Femur (tissue), 1 donor: ENCODE measurements around the gene HTRA2.

Experiments
- DNase-seq: peaks from one replicate; pipeline ENCODE4 v3.0.0-alpha.2; 2017

HTRA2 gene

DNA sequence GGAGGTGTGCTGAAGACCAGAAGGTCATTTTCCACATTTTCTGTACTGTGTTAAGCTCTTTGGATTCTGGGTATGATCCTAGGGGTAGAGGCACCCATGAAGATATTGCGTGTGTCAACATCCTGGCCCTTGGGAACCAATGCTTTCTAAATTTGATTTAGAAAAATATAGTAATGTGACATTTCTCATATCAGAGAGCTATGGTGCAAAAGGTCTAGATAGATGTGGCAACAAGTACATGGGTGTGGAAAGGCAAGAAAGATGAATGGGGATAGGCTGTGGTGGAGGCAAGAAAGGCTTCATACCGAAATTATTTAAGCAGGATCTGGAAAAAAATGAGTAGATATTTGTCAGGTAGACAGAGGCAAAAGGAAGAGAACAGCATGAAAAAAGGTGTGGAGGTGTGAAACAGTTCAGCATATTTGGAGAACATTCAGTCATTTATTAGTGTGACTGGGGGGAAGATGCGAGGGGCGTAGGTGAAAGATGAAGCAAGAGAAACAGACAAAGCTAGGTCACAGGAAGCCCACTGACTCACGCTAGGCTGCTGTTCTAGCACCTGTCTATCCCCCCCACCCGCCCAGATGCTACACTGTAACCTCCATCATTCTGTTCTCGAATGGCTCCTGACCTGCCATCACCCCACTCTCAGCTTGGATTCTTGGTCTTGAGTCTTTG, 36.5 kb downstream of the HTRA2 start:
- no peak for DNase-seq

DNA sequence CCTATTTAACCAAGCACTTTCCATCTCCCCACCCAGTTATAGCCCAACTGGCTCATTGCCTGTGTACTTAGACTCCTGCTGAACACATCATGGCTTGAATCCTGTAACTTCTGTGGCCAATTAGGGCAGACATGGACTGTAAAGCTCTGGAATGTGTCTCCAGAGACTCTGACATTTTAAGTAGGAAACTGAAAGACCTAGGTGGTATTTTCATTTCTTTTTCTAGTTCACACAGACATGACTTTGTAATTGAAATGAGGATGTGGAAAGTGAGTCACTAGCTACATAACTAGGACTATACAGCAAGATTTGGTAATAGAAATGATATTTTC, 37.0 kb downstream of the HTRA2 start:
- peak; percentile 54 for DNase-seq

DNA sequence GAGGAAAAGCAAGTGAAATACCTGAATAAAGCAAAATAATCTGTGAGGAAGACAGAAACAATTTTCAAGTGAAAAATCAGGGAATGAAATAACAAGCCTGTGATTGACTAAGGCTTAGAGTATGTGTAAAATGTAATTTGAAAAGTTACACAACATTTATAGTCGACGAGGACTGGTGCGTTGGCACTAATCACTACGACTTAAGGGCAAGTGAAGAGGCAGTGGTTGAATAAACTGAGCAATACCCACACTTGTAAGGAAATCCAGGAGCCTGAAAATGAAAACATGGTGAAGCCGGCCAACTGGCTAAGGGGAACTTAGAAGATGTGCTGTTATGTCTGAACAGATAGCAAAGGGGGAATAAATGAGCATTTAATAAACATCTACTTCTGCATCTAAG, 38.1 kb downstream of the HTRA2 start:
- DNase-seq = no peak

DNA sequence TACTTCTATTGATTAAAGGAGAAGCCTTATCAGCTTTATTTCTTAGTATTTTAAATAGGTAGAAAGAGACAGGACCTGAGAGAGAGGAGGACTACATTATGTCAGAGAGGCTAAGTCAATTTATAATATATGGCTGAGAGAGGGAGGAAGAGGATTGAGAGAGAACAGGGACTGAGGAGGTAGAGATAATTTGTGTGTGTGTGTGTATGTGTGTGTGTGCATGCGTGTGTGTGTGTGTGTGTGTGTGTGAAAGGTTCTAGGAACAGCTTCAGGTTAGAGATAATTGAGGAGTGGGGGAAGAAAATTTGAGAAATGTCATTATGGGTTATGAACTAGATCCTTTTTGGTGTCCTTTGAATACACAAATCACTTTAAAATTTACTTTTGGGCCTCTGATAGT, 40.0 kb downstream of the HTRA2 start:
- DNase-seq = no peak

DNA sequence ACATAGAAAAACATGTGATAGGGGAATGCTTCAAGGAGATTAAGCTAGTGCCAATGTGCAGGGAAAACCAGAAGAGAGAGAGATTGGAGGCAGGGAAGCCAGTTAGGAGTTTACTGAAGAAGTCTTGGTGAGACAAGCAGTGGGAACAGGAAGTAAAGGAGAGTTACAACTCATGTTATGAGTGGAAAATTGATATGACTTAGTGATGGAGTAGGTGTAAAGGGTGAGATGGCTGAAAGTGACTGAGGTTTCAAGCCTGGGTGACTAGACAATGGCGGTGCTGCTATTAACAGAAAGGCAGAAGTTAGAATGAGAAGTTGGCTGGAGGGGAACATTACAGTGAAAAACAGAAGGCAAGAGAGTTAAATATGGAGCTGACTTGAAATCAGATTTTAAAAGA, 41.3 kb downstream of the HTRA2 start:
- DNase-seq = no peak

DNA sequence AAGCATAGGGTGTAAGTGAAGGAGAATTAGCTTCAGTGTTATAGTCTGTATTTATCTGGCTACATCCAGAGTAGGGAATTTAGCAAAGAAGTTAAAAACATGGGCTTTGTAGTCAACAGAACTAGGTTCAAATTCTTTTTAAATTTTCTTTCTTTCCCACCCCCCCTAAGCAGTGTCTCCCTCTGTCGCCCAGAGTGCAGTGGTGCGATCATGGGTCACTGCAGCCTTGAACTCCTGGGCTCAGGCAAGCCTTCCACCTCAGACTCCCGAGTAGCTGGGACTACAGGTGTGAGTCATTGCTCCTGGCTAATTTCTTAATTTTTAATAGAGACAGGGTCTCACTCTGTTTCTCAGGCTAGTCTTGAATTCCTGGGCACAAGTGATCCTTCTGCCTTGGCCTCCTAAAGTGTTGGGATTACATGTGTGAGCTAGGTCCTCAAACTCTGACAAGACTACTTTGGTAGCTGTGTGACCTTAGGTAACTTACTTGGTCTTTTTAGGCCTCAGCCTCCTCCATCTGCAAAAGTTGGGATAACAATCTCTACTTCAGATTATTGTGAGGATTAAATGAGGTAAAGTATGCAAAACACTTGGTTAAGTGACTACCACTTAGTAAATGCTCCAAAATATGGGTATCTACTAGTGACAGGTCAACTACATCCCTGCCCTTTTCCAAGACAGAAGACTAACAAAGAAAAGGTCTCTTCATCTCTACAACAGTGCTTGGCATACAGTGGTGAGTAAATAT, 42.6 kb downstream of the HTRA2 start:
- DNase-seq = no peak

DNA sequence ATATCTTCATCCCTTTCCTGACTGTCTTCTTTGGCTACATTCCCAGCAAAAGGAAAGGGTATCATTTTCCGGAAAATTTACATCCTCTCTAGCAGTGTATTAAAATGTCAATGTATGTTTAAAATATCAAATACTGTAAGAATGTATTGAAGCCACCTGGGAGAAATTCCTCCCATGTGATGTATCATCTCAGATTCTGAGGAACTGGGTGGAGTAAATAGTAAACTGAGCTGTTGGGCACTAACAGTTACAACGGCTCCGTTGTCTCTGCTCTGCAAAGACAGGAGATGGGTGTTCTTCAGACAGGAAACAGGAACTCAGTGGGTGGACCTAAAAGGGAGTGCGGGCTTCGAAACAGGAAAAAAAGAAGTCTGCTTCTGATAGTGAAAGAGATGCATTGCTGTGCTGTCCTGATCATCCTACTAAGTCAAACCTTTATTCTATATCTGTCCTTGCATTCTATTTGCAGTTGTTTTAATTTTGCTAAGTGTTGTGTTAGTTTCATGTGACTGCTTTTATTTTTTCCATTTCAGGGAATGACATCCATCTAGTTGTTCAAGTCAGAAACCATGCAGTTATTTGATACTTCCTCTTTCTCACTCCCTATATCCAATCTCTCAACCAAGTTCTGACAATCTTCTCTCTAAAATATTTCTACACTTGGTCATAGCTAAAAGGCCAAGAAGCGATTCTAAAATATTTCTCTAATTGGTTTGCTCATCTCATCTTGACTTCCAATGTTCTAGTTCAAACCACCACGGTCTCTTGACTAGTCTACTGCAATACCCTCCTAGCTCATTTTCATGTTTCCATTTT, 44.2 kb downstream of the HTRA2 start:
- DNase-seq = no peak

DNA sequence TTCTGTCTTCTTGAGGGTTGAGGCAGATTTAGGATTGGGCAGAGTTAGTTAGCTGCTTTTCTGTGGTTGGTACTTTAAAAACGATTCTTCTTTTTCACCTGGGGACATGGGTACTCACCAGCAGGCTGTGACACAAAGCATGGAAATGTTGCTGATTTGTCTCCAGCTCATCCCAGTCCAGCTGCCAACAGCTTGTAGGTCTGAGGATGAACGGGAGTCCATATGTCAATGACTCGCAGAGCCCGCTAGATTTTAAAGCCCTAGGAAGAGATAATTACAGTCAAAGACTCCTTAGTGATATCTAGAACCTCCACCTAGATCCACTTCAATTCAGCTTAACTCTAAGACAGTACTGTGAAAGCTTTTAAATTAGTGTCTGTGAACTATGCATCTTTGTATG, 45.6 kb downstream of the HTRA2 start:
- DNase-seq = no peak

DNA sequence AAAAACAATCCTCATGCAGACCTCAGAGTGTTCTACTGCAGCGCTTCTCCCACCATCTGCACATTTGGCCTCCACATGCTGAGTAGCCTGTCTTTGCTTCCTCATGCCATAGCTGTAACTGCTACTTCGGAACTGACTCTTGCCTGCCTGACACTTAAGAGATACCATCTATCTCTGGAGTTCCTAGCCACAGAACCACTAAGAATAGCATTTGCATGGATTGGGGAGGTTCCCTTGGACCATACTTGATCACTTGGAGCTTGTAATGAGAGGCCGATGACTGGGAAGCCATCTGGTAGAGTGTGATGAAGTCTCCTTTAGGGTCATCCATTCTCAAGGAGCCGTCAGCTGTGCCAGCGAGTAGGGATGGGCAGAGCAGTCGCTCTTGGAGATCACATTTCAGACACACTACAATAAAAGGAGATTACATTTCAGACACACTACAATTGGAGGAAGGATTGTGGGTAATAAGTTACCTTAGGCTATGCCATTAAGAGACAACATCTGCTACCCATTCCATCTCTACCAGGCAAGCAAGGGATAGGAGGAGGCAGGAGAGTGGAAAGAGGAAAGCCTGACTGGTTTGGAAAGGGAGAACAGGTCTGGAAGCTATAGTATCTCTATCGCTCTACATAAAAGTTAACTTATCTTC, 46.6 kb downstream of the HTRA2 start:
- DNase-seq = no peak

DNA sequence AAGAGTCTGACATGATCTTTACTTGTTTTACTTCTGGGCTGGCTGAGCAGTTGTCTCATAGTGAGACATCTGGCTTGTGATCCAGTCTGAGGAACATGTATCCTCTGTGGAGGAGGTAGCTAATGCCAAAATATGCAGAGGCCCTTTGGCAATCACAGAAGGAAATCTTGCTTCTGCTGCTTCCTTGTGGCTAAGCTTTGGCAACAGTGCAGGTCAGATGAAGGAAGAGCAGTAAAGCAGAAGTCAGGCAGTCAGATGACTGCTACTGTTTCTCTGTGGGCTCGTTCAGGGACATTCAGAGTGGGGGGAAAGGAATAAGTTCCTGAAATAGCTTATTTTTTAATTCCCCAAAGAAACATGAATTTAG, 47.1 kb downstream of the HTRA2 start:
- DNase-seq = peak; percentile 69

DNA sequence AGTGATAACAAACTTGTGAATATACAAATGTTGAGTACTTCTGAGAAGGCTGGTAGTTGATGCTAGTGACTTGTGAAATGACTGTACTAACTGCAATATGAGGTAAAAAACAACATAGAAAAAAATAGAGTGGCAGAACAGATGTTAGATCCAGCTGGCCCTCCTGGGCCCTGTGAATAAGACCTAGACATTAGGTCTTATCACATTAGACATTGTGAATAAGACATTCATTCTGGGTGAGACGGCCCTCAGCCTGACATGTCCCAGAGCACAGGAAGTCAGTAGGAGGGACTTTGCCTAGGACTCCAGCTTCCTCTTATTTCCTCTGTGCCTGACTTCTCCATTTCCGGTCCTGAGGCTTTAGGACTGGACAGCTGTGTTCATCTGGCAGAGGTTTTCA, 47.7 kb downstream of the HTRA2 start:
- no peak for DNase-seq

DNA sequence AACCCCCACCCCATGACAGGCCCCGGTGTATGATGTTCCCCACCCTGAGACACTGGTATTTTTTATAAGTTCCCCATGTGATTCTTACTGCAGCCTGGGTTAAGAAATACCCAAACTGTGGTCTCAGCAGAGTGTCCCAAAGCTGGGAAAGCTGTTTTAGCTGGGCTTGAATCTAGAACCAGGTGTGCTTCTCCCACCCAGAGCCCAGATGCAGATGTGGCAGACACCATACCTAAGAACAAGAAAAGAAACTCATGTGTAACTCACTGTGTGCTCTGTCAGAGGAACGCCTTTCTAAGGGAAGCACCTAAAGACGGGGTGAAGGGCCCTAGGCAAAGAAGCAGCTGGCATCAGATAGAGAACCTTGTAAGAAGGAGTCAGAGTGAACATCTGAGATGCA, 48.7 kb downstream of the HTRA2 start:
- no peak for DNase-seq

DNA sequence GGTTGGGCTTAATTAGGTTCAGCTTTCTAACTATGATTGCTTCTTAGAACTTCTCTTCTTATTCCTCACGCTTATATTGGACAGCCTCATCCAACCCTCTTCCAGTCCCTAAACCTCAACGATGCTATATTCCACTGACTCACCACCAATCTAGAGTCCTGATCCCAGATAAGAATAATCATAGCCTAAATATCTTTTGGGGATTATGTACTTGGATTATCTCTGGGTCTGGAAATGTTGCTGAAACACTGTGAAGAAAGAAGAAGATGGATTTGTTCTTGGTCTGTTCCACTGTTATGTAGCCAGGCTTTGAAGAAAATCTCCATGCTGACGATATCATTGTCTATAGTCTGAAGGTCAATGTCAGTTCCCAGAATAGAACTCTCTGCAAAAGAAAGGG, 51.7 kb downstream of the HTRA2 start:
- DNase-seq = no peak

DNA sequence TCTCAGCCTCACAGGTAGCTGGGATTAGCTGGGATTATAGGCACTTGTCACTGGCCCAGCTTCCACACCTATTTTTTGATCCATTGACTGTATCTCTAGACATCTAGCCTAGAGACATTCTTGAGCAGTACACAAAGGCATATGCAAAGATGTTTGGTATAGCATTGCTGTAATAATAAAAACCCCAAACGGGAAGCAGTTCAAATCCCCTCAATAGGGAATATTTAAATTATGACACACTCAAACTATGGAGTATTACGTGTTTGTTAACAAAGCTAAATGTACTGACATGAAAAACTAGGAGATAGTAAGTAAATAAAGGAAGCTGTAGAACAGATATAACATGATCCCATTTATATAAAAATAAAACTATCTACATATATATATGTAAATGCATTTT, 52.5 kb downstream of the HTRA2 start:
- no peak for DNase-seq
